Stimulated activated CD8-positive, alpha-beta memory T cell treated with anti-CD3 and anti-CD28 coated beads, Interleukin-7, amount 100 ng/mL, for 24 hours (primary cell): Measurements from ENCODE around the gene KLK11.
"Not testable (repeated sequence)": the region's sequence is repeated elsewhere in the genome, so short reads cannot be mapped to it uniquely, and the experiment has no call there.

ENCODE experiments used
- DNase-seq: peaks from one replicate; pipeline ENCODE4 v3.0.0-alpha.2; 2020; ENCODE audit warnings: low read depth

Gene KLK11

DNA sequence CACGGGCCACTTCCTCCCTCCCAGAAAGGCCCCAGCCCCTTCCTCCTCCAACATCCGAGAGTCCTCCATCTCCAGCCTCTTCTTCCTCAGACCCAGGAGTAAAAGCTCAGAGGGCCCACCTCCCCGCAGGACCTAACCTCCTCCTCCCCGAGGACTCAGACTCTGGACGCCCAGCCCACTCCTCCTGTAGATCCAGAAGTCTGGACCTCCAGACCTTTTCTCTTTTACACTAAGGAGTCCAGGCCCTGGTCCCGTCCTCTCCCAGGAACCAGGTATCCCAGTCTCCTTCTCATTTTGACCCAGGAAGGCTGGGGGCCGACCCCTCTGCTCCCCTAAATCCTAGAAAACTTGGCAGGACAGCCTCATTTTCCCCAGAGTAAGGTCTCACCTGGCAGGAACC, 23.1 kb downstream of the KLK11 start:
- no peak for DNase-seq

DNA sequence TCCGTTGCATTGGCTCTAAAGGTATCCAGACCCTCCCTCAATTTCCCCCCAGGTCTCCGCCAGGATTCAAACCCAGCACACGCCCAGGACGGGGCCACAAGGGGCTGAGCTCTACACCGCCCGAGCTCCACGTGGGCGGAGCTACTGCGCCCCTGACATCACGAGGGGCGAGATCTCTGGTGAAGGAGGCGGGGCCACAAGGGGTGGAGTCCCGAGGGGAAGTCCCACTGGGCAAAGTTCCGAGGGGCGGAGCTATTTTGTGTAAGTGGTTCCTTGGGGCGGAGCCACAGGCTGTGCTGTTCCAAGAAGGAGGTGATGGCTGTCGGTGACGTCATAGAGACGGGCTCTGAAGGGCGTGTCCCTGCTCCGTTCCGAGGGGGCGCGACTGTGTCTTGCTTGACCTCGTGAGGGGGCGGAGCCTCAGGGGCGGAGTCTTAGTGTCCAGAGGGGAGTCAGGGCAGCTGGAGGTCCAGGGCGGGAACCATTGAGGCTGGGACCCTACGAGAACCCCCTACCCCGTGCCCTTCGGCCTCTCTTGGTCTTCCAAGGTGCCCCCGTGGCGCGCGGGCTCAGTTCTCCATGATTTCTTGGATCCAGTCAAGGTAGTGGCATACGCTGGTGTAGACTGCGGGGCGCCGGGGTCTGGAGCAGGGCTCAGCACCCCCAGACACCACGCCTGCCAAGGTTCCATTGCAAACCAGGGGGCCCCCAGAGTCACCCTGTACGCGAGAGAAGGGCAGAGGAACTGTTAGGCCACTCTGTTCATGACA, 23.7 kb downstream of the KLK11 start:
- DNase-seq: no peak

- no peak for DNase-seq
Observed at GRCh38 chr19:51002089-51002532, 24.3 kb downstream of the KLK11 start.

DNA sequence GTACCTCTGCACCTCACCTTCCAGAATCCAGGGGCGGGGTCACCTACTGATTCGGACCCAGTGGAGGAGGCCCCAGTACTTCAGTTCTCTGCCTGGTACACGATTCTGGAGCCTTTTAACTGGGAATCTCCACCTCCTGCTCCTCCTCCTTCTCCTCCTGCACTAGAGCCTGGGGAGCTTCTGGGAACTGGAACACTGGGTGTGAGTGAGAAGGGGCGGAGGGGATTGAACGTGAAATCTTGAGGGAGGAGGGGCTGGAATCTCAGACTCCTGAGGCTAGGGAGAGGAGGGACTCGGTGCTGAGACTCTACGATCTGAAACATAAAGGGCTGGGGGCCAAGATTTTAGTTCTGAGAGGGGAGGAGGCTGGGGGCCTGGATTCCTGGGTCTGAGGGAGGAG, 24.9 kb downstream of the KLK11 start, which contains the start of gene KLK8:
KLK8 (minus strand) TSS at position 90 of the 400 bp plus-strand sequence. CDS start 437 bp downstream, outside the sequence.
- no peak for DNase-seq

DNA sequence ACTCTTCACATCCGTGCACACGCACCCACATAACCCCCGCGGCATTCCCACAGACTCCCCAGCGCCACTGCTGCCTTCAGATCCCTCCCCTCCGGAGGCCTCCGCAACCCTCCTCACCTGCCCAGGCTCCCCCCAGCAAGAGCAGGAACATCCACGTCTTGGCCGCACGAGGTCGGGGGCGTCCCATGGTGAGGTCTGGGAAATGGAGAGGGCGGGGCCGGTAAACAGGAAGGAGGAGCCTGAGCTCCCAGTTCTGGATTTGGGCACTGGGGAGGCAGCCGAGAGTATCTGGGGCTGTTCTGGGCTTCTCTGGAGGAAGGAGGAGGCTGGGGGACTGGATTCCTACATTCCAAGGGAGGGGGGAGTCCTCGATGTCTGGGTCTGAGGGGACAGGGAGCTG, 25.4 kb downstream of the KLK11 start:
- no peak for DNase-seq

- DNase-seq: no peak
Observed at GRCh38 chr19:51000426-51000825, 26.0 kb downstream of the KLK11 start.

GRCh38 chr19:50998686-50999085, 27.7 kb downstream of the KLK11 start:
- no peak for DNase-seq

GRCh38 chr19:50998061-50998460, 28.4 kb downstream of the KLK11 start:
- DNase-seq: no peak

DNA sequence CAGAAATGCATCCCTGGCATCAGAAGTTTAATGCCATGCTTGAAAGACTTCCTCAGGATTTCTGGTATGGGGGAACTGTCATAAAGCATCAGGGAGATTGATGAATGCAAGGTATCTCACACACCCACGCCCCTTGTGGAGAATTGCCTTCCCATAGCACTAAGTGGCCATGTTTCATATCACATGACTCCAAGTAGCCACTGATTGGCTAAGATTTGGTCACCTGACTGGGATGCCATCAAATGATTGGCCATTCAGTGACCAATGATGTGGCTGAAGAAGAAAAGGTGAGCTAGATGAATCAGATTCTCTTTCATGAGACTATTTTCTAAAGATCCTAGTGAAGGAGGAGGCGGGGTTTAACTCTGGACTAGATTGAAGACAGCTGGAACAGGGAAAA, 32.3 kb downstream of the KLK11 start:
- DNase-seq: no peak

DNA sequence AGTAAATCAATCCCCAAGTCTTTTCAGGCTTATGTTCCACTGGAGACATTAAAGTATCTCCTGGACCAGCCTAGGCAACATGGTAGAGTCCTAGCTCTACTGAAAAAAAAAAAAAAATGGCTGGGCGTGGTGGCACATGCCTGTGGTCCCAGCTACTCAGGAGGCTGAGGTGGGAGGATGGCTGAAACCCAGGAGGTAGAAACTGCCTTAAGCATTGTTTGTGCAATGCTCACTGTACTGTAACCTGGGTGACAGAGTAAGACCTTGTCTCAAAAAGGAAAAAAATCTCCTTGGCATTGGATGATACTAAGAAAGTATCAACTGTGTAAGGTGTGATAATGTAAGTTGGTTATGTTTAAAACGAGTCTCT, 33.8 kb downstream of the KLK11 start:
- DNase-seq: no peak

DNA sequence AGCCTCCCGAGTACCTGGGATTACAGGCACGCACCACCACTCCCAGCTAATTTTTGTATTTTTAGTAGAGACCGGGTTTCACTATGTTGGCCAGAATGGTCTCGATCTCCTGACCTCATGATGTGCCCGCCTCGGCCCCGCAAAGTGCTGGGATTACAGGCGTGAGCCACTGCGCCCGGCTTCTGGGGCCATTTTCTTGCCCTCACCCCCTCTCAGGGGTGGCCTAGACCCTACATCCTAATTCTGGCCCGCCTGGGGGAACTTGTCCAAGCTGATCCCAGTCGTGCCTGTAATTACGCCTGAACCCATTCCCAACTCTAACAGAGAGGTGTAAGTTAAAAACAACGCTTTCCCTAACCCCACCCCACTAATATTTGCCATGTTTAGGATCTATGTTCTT, 42.0 kb downstream of the KLK11 start:
- DNase-seq: not testable (repeated sequence)

- DNase-seq: no peak
Observed at GRCh38 chr19:50983625-50984292, 42.7 kb downstream of the KLK11 start, which contains the start of gene KLK7. Gene KLK7, minus strand, starts transcription at chr19:50983917. Its CDS starts 1,518 bp downstream, at chr19:50982399.

GRCh38 chr19:50982186-50982585, 44.2 kb downstream of the KLK11 start:
- no peak for DNase-seq

DNA sequence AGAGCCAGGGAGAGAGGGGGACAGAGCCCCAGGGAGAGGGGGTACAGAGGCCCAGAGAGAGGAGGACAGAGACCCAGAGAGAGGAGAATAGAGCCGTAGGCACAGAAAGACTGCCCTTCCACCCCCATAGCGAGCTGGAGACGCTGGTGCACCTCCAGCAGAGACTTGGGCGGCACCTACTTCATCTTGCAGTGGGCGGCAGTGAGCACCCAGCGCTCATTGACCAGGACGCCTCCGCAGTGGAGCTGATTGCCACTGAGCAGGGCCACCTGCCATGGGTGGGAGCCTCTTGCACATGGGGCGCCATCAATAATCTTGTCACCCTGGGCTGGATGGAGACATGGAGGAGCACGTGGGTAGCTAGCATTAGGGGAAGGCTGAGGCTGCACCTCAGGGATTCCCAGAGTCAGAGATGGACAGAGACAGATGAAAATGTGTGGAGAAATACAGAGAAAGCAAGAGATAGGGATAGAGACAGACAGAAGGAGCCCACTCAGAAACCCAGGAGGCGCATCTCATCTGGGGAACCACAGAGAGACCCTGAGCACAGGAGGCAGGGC, 44.7 kb downstream of the KLK11 start:
- DNase-seq: no peak

- no peak for DNase-seq
Observed at GRCh38 chr19:50980208-50980607, 46.2 kb downstream of the KLK11 start.

DNA sequence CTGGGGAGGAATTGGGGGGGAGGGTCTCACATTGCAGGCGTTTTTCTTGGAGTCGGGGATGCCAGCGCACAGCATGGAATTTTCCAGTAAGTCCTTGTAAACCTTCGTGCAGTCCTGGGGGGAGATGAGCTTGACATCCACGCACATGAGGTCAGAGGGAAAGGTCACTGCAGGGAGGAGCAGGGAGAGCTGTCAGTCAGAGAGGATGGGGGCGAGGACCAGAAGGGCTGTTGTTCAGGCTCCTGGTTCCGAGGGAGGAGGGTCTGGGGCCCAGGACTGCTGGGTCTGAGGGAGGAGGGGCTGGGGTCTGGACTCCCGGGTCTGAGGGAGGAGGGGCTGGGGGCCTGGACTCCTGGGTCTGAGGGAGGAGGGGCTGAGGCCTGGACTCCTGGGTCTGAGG, 46.7 kb downstream of the KLK11 start:
- DNase-seq: no peak

- no peak for DNase-seq
Observed at GRCh38 chr19:50978772-50979390, 47.5 kb downstream of the KLK11 start.

- no peak for DNase-seq
Observed at GRCh38 chr19:50977626-50978025, 48.8 kb downstream of the KLK11 start.

DNA sequence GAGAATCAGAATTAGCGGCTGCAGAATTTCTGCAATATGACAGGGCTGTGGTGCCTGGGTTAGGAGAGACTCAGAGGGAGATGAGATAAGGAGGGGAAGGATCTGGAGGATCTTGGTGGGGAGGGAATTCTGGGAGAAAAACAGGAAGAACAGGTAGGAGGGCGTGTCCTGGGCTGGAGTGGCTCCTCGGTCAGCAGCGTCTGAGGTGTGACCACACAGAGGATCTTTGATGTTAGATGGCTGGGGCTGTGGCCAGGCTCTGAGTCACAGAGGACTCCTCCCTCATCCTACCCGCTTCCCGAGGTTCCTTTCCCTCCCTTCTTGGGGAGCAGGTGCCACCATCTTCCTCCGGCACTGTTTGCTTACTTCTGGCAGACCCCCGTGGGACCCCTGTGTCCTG, 50.6 kb downstream of the KLK11 start:
- no peak for DNase-seq

GRCh38 chr19:50974702-50975556, 51.5 kb downstream of the KLK11 start:
- no peak for DNase-seq

DNA sequence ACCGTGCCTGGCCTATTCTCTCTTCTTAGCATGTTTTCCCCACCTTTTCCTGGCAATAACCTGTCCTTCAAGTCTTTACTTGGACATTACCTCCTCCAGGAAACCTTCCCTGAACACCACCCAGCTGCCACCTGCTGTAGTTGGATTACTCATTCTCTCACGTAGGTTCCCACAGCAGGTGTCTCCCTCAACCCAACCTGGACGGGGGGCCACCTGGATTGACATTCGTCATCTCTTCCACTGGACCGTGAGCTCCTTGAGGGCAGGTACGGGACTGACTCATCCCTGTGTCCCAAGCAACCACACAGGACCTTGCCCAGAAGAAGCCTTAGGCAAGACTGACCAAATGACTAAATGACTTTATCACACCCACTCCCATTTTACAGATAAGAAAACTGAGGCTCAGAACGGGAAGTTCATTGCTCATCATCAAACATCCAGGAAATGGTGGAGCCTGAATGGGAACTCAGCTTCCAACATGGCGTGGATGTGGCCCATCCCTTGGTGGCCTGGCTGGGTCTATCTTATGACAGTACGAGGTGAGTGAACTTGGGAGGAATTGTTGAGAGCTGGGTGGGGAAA, 53.5 kb downstream of the KLK11 start:
- no peak for DNase-seq
